Lower leg skin (tissue), 3 donors: ENCODE results near the gene C6orf89.

Experiments used
- POLR2A ChIP-seq, 2 donors: fragments of 450-650 bp; IDR thresholded peaks; one replicate each; pipeline ENCODE4 v1.6.1; 2016 to 2017; ENCODE audit warnings: antibody characterized with exemption in 2 of 2, mild to moderate bottlenecking in 1 of 2, moderate library complexity in 1 of 2
- TF ChIP-seq, protein P1 (sequence below), 3 donors: fragments of 450-650 bp; IDR thresholded peaks; one replicate each; pipeline ENCODE4 v1.5.1; 2016; ENCODE audit warnings: antibody characterized with exemption in 3 of 3, mild to moderate bottlenecking in 3 of 3, moderate library complexity in 2 of 3

DNA sequence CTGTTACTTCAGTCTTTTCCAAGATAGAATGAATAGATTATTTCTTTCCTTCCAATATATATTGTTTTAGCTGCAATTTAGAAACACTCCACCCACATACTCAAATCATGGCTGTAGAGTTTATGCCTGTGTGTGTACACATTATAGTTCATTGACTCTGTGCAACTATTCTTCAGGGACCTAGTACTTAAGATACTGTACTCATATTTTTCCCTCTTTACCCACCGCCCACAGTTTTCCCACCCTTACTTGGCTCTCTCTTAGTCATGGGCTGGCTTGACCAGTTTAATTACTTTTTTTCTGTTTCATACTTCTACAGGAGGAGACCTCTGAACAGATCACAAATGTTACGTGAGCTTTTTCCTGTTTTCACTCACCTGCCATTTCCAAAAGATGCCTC lies 30.4 kb downstream of the C6orf89 start:
- no peak for TF ChIP-seq POLR2A (IDR thresholded peaks at IDR 0.05)
- TF ChIP-seq, protein P1, sequence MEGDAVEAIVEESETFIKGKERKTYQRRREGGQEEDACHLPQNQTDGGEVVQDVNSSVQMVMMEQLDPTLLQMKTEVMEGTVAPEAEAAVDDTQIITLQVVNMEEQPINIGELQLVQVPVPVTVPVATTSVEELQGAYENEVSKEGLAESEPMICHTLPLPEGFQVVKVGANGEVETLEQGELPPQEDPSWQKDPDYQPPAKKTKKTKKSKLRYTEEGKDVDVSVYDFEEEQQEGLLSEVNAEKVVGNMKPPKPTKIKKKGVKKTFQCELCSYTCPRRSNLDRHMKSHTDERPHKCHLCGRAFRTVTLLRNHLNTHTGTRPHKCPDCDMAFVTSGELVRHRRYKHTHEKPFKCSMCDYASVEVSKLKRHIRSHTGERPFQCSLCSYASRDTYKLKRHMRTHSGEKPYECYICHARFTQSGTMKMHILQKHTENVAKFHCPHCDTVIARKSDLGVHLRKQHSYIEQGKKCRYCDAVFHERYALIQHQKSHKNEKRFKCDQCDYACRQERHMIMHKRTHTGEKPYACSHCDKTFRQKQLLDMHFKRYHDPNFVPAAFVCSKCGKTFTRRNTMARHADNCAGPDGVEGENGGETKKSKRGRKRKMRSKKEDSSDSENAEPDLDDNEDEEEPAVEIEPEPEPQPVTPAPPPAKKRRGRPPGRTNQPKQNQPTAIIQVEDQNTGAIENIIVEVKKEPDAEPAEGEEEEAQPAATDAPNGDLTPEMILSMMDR (IDR thresholded peaks at IDR 0.05) = no peak
